ENCODE measurements around the gene BIN1. TPM values are rescaled to one million over a fixed set of nuclear protein-coding genes. Genes with fewer than 3 reads are reported as not detected.
A peak's percentile ranks its signal among the peaks of the same experiment; 100 is the strongest.

Gene BIN1
- total and polyA plus RNA-seq, 2 experiments from 2014 or later = 23.9 to 33.0 TPM

- Histone ChIP-seq H3K9me3 (ENCODE audit: low read depth) (no peaks in the 10 kb centered on the region), H4K20me1 (ENCODE audit: insufficient read depth) (0 out of 2 replicates have a peak, but pooled peaks cover 2% of the 10 kb centered on the region), H3K9ac (no peak overlapping the region), H3F3A (ENCODE audit: insufficient read depth) (no peaks in the 10 kb centered on the region), H2AFZ (no peak overlapping the region), H3K27ac (no peak overlapping the region), H3K4me1 (ENCODE audit: insufficient read depth) (peaks cover 14% of the 10 kb centered on the region), H3K4me3 (no peak overlapping the region), H3K9me2 (ENCODE audit: insufficient read depth) (no peaks in the 10 kb centered on the region), H3K27me3 (replicated peaks; ENCODE audit: insufficient read depth) (no peaks in the 10 kb centered on the region), H3K4me2 (ENCODE audit: unreplicated experiment) (peak overlapping the region; percentile 1), H3K79me2 (ENCODE audit: insufficient read depth) (peaks cover 43% of the 10 kb centered on the region), H3K36me3 (ENCODE audit: low read depth) (no peaks in the 10 kb centered on the region)
- DNase-seq = peak; percentile 61
- WGBS, 2 experiments (ENCODE audit: low coverage in 1 of 2, low lambda C conversion rate in 2 of 2, missing lambda C conversion rate in 2 of 2) = 18 to 24% methylated on average over 17 of the region's 17 CpGs
- TF ChIP-seq EZH2phosphoT487 (IDR thresholded peaks at IDR 0.05; ENCODE audit: insufficient read depth, low read depth) (no peak), EZH2 (IDR thresholded peaks at IDR 0.05; ENCODE audit: insufficient read depth, poor library complexity, severe bottlenecking) (no peak)
- in situ Hi-C loops (cut with MboI) = no loop called here
Observed at GRCh38 chr2:127094509-127095366, 12.2 kb downstream of the BIN1 start.

- H3K36me3 ChIP-seq (ENCODE audit: low read depth) = no peaks in the 10 kb centered on the region
- no peak overlapping the region for H3K27ac ChIP-seq
- no peak overlapping the region for H3K4me3 ChIP-seq
- no peak overlapping the region for H2AFZ ChIP-seq
- 0 out of 2 replicates have a peak, but pooled peaks cover 2% of the 10 kb centered on the region for H4K20me1 ChIP-seq (ENCODE audit: insufficient read depth)
- TF ChIP-seq EZH2phosphoT487 (IDR thresholded peaks at IDR 0.05; ENCODE audit: insufficient read depth, low read depth) = no peak
- TF ChIP-seq EZH2 (IDR thresholded peaks at IDR 0.05; ENCODE audit: insufficient read depth, poor library complexity, severe bottlenecking) = no peak
- no peak for DNase-seq
- whole genome bisulfite sequencing, 2 experiments (ENCODE audit: low coverage in 1 of 2, low lambda C conversion rate in 2 of 2, missing lambda C conversion rate in 2 of 2) = 82 to 84% methylated on average over 13 to 15 of the region's 15 CpGs
- no peaks in the 10 kb centered on the region for H3K27me3 ChIP-seq (replicated peaks; ENCODE audit: insufficient read depth)
- peaks cover 14% of the 10 kb centered on the region for H3K4me1 ChIP-seq (ENCODE audit: insufficient read depth)
- H3K79me2 ChIP-seq (ENCODE audit: insufficient read depth) = peaks cover 38% of the 10 kb centered on the region
- no peak overlapping the region for H3K4me2 ChIP-seq (ENCODE audit: unreplicated experiment)
- H3F3A ChIP-seq (ENCODE audit: insufficient read depth) = no peaks in the 10 kb centered on the region
- H3K9me2 ChIP-seq (ENCODE audit: insufficient read depth) = no peaks in the 10 kb centered on the region
- no peaks in the 10 kb centered on the region for H3K9me3 ChIP-seq (ENCODE audit: low read depth)
- in situ Hi-C loops (cut with MboI) = no loop called here
- H3K9ac ChIP-seq = no peak overlapping the region
Observed at GRCh38 chr2:127093648-127094210, 13.2 kb downstream of the BIN1 start.

GRCh38 chr2:127092901-127093516, 13.9 kb downstream of the BIN1 start:
- Histone ChIP-seq H3K9me2 (ENCODE audit: insufficient read depth) (no peaks in the 10 kb centered on the region), H3K9me3 (ENCODE audit: low read depth) (no peaks in the 10 kb centered on the region), H3K9ac (no peak overlapping the region), H3F3A (ENCODE audit: insufficient read depth) (no peaks in the 10 kb centered on the region), H3K27ac (no peak overlapping the region), H3K36me3 (ENCODE audit: low read depth) (no peaks in the 10 kb centered on the region), H3K4me1 (ENCODE audit: insufficient read depth) (peaks cover 14% of the 10 kb centered on the region), H3K27me3 (replicated peaks; ENCODE audit: insufficient read depth) (no peaks in the 10 kb centered on the region), H2AFZ (no peak overlapping the region), H3K4me3 (no peak overlapping the region), H4K20me1 (ENCODE audit: insufficient read depth) (0 out of 2 replicates have a peak, but pooled peaks cover 2% of the 10 kb centered on the region), H3K4me2 (ENCODE audit: unreplicated experiment) (no peak overlapping the region), H3K79me2 (ENCODE audit: insufficient read depth) (peaks cover 31% of the 10 kb centered on the region)
- in situ Hi-C loops (cut with MboI) = no loop called here
- TF ChIP-seq EZH2phosphoT487 (IDR thresholded peaks at IDR 0.05; ENCODE audit: insufficient read depth, low read depth) = no peak
- TF ChIP-seq EZH2 (IDR thresholded peaks at IDR 0.05; ENCODE audit: insufficient read depth, poor library complexity, severe bottlenecking) = no peak
- WGBS, 2 experiments (ENCODE audit: low coverage in 1 of 2, low lambda C conversion rate in 2 of 2, missing lambda C conversion rate in 2 of 2) = 81 to 100% methylated on average over 4 to 5 of the region's 5 CpGs
- no peak for DNase-seq

- Histone ChIP-seq H3K27me3 (replicated peaks; ENCODE audit: insufficient read depth) (no peaks in the 10 kb centered on the region), H3K4me1 (ENCODE audit: insufficient read depth) (peaks cover 15% of the 10 kb centered on the region), H3K9me2 (ENCODE audit: insufficient read depth) (no peaks in the 10 kb centered on the region), H3K4me3 (no peak overlapping the region), H3K27ac (no peak overlapping the region), H3K79me2 (ENCODE audit: insufficient read depth) (peaks cover 34% of the 10 kb centered on the region), H3K36me3 (ENCODE audit: low read depth) (no peaks in the 10 kb centered on the region), H3K9me3 (ENCODE audit: low read depth) (no peaks in the 10 kb centered on the region), H4K20me1 (ENCODE audit: insufficient read depth) (no peaks in the 10 kb centered on the region), H2AFZ (no peak overlapping the region), H3F3A (ENCODE audit: insufficient read depth) (no peaks in the 10 kb centered on the region), H3K4me2 (ENCODE audit: unreplicated experiment) (no peak overlapping the region), H3K9ac (no peak overlapping the region)
- no peak for DNase-seq
- in situ Hi-C loops (cut with MboI) = no loop called here
- WGBS, 2 experiments (ENCODE audit: low coverage in 1 of 2, low lambda C conversion rate in 2 of 2, missing lambda C conversion rate in 2 of 2) = 86 to 94% methylated on average over 6 of the region's 6 CpGs
- TF ChIP-seq EZH2phosphoT487 (IDR thresholded peaks at IDR 0.05; ENCODE audit: insufficient read depth, low read depth) (no peak), EZH2 (IDR thresholded peaks at IDR 0.05; ENCODE audit: insufficient read depth, poor library complexity, severe bottlenecking) (no peak)
Observed at GRCh38 chr2:127092306-127092705, 14.6 kb downstream of the BIN1 start.
